HepG2 (cell line): ENCODE measurements around the gene ARL2. TPM values are rescaled to one million over a fixed set of nuclear protein-coding genes. Genes with fewer than 3 reads are reported as not detected.

Experiments used
- CENPX ChIP-seq: sonication (generic); formaldehyde crosslinking; IDR thresholded peaks from 2 replicates; pipeline ENCODE4 v1.9.0; 2021; ENCODE audit warnings: mild to moderate bottlenecking, missing genetic modification reagents, moderate library complexity
- ETV5 ChIP-seq: IDR thresholded peaks from 2 replicates; pipeline ENCODE4 v1.6.1; 2018; ENCODE audit warnings: missing biosample characterization, missing genetic modification reagents, inconsistent platforms, borderline replicate concordance
- KAT7 ChIP-seq: IDR thresholded peaks from 2 replicates; pipeline ENCODE4 v1.6.1; 2018; ENCODE audit warnings: borderline replicate concordance, missing compliant biosample characterization
- KLF16 ChIP-seq, 2 experiments: sonication (generic) in 1 of 2; formaldehyde crosslinking in 1 of 2; IDR thresholded peaks; 2 replicates each; pipeline versions ENCODE4 v1.6.1 to v1.8.0; 2016 to 2023; ENCODE audit warnings: missing genetic modification reagents in 2 of 2, missing compliant biosample characterization in 1 of 2
- MEIS1 ChIP-seq: sonication (generic); formaldehyde crosslinking; IDR thresholded peaks from 2 replicates; pipeline ENCODE4 v1.9.0; 2021; ENCODE audit warnings: mild to moderate bottlenecking, missing genetic modification reagents, moderate library complexity, borderline replicate concordance
- PCBP1 ChIP-seq: fragments of 200-400 bp; formaldehyde crosslinking; IDR thresholded peaks from 2 replicates; pipeline ENCODE4 v1.6.1; 2017; ENCODE audit warnings: mild to moderate bottlenecking, low read depth, low read length, borderline replicate concordance
- RXRB ChIP-seq: IDR thresholded peaks from 2 replicates; pipeline ENCODE4 v1.6.1; 2016; ENCODE audit warnings: borderline replicate concordance, missing genetic modification reagents, missing compliant biosample characterization
- TOE1 ChIP-seq: sonication (generic); formaldehyde crosslinking; IDR thresholded peaks from 2 replicates; pipeline ENCODE4 v1.4.0; 2020; ENCODE audit warnings: mild to moderate bottlenecking, missing genetic modification reagents
- ZFP41 ChIP-seq: sonication (generic); formaldehyde crosslinking; IDR thresholded peaks from 2 replicates; pipeline ENCODE4 v1.4.0; 2020; ENCODE audit warnings: mild to moderate bottlenecking, missing genetic modification reagents, borderline replicate concordance
- ZNF256 ChIP-seq: sonication (generic); formaldehyde crosslinking; conservative IDR thresholded peaks from 2 replicates; pipeline ENCODE4 v1.4.0; 2020; ENCODE audit warnings: missing genetic modification reagents
- ZNF326 ChIP-seq: sonication (generic); formaldehyde crosslinking; IDR thresholded peaks from 2 replicates; pipeline ENCODE4 v1.4.0; 2020; ENCODE audit warnings: missing genetic modification reagents, borderline replicate concordance
- ZNF331 ChIP-seq: sonication (generic); formaldehyde crosslinking; IDR thresholded peaks from 2 replicates; pipeline ENCODE4 v1.4.0; 2020; ENCODE audit warnings: missing genetic modification reagents
- ZNF430 ChIP-seq: sonication (generic); formaldehyde crosslinking; IDR thresholded peaks from 2 replicates; pipeline ENCODE4 v1.9.0; 2021; ENCODE audit warnings: mild to moderate bottlenecking, missing genetic modification reagents
- ZNF460 ChIP-seq: sonication (generic); formaldehyde crosslinking; IDR thresholded peaks from 2 replicates; pipeline ENCODE4 v1.5.1; 2020; ENCODE audit warnings: missing genetic modification reagents, mild to moderate bottlenecking, borderline replicate concordance
- ZNF547 ChIP-seq: sonication (generic); formaldehyde crosslinking; IDR thresholded peaks from 2 replicates; pipeline ENCODE4 v1.5.1; 2020; ENCODE audit warnings: mild to moderate bottlenecking, missing genetic modification reagents
- ZNF577 ChIP-seq: sonication (generic); formaldehyde crosslinking; IDR thresholded peaks from 2 replicates; pipeline ENCODE4 v1.4.0; 2020; ENCODE audit warnings: mild to moderate bottlenecking, low read depth, missing genetic modification reagents, borderline replicate concordance
- ZNF615 ChIP-seq: sonication (generic); formaldehyde crosslinking; IDR thresholded peaks from 2 replicates; pipeline ENCODE4 v1.5.0; 2020; ENCODE audit warnings: mild to moderate bottlenecking, missing genetic modification reagents, borderline replicate concordance
- ZNF780A ChIP-seq: sonication (generic); formaldehyde crosslinking; IDR thresholded peaks from 2 replicates; pipeline ENCODE4 v1.8.0; 2022; ENCODE audit warnings: mild to moderate bottlenecking, missing genetic modification reagents, moderate library complexity
- polyA plus RNA-seq, 8 experiments: library from polyadenylated mRNA; depleted of rRNA in 3 of 8; stranded (reverse) in 7 of 8; unstranded in 1 of 8; fragments of >200 nt; fragmentation: Illumina TruSeq in 4 of 8; extraction: Trizol in 4 of 8; gene quantifications; 2 replicates each; pipeline versions ENCODE4 v1.2.1 to v1.2.3, GENCODE V29; 2011 to 2016; ENCODE audit warnings: low read depth in 4 of 8, missing spikeins in 1 of 8, mixed read lengths in 1 of 8; ENCODE audit not compliant: insufficient read depth in 1 of 8
- total RNA-seq, 5 experiments: library from RNA; depleted of rRNA; stranded (reverse); fragments of >200 nt; fragmentation: Illumina TruSeq; extraction: Trizol; gene quantifications; 2 replicates each; pipeline ENCODE4 v1.2.3, GENCODE V29; 2016; ENCODE audit warnings: low read depth in 1 of 5
- TF ChIP-seq, protein P1 (sequence below): sonication (generic); formaldehyde crosslinking; IDR thresholded peaks from 2 replicates; pipeline ENCODE4 v1.5.1; 2020; ENCODE audit warnings: missing genetic modification reagents, mild to moderate bottlenecking, borderline replicate concordance
- TF ChIP-seq, protein P2 (sequence below): IDR thresholded peaks from 2 replicates; pipeline ENCODE4 v1.6.1; 2016; ENCODE audit warnings: missing compliant biosample characterization, missing genetic modification reagents, borderline replicate concordance
- TF ChIP-seq, protein P3 (sequence below), 2 experiments: IDR thresholded peaks; 2 replicates each; pipeline ENCODE4 v1.6.1; 2011 to 2012; ENCODE audit warnings: low read length in 2 of 2, borderline replicate concordance in 1 of 2, low read depth in 1 of 2, mild to moderate bottlenecking in 1 of 2, moderate library complexity in 1 of 2

The ARL2 gene
- total and polyA plus RNA-seq, 2 of the 13 experiments (the other 11 are each of a cell fraction or from before 2014, with no cell fraction given) = 82.9 to 84.4 TPM

DNA sequence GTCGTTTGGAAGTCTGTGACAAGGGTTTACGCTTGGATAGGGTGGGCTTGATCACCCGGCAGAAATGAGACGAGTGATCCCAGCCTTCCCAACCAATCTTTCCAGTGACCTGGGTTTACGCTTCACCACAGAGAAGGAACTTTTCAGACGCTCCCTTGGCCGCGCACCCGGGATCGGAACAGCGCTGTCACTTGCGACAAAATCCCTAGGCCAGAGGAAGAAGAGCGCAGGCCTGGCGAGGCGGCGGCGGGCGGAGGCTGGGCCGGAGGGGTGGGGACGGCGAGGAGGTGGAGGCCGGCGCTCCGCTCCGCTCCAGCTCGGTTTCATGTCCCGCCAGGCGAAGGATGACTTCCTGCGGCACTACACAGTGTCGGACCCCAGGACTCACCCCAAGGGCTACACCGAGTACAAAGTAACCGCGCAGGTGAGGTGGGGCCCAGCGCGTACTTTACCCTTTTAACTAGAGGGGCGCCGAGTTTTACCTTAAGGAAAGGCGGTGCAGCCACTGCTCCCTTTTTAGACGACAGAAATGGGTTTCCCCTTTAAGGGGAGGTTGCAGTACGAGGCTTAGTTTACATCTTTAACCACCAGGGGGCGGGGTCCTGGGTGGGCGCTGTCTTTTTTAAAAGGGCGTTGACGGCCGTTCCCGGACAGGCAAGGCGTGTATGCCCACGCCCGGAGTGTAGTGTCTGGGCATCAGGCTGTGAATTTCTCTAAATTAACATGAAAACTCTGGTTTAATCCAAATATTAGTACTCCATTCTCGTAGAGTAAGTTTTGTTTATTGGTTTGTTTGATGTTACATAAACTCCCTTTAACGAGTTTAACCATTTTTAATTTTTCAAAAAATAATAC lies 13.5 kb downstream of the ARL2 start, which contains the start of gene SNX15 (continued):
- TF ChIP-seq ZNF460 (CRISPR knock-in tag) (no peak; the same call in 1 of the 2 replicates), ZNF577 (CRISPR knock-in tag) (no peak), ZNF615 (CRISPR knock-in tag) (no peak), KLF16 (CRISPR knock-in tag; IDR thresholded peaks at IDR 0.05) (peak in 1 of 2 experiments; percentile 55; a peak in 1 of 4 replicates), ETV5 (CRISPR knock-in tag) (no peak), ZNF256 (CRISPR knock-in tag) (no peak), ZFP41 (CRISPR knock-in tag) (peak; percentile 64; the same call in 1 of the 2 replicates), RXRB (CRISPR knock-in tag) (0 out of 2 replicates have a peak, but pooled peaks have one; percentile 47), CENPX (CRISPR knock-in tag) (no peak), ZNF326 (CRISPR knock-in tag) (no peak), KAT7 (CRISPR knock-in tag) (no peak), ZNF331 (CRISPR knock-in tag) (peak; percentile 58), PCBP1 (no peak), TOE1 (CRISPR knock-in tag) (no peak), ZNF430 (peak; percentile 85; the same call in 1 of the 2 replicates), MEIS1 (CRISPR knock-in tag) (no peak), ZNF780A (CRISPR knock-in tag) (no peak), ZNF547 (peak; percentile 24; the same call in 1 of the 2 replicates)
- TF ChIP-seq, protein P1, sequence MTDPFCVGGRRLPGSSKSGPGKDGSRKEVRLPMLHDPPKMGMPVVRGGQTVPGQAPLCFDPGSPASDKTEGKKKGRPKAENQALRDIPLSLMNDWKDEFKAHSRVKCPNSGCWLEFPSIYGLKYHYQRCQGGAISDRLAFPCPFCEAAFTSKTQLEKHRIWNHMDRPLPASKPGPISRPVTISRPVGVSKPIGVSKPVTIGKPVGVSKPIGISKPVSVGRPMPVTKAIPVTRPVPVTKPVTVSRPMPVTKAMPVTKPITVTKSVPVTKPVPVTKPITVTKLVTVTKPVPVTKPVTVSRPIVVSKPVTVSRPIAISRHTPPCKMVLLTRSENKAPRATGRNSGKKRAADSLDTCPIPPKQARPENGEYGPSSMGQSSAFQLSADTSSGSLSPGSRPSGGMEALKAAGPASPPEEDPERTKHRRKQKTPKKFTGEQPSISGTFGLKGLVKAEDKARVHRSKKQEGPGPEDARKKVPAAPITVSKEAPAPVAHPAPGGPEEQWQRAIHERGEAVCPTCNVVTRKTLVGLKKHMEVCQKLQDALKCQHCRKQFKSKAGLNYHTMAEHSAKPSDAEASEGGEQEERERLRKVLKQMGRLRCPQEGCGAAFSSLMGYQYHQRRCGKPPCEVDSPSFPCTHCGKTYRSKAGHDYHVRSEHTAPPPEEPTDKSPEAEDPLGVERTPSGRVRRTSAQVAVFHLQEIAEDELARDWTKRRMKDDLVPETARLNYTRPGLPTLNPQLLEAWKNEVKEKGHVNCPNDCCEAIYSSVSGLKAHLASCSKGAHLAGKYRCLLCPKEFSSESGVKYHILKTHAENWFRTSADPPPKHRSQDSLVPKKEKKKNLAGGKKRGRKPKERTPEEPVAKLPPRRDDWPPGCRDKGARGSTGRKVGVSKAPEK (CRISPR knock-in tag) = no peak
- TF ChIP-seq, protein P2, sequence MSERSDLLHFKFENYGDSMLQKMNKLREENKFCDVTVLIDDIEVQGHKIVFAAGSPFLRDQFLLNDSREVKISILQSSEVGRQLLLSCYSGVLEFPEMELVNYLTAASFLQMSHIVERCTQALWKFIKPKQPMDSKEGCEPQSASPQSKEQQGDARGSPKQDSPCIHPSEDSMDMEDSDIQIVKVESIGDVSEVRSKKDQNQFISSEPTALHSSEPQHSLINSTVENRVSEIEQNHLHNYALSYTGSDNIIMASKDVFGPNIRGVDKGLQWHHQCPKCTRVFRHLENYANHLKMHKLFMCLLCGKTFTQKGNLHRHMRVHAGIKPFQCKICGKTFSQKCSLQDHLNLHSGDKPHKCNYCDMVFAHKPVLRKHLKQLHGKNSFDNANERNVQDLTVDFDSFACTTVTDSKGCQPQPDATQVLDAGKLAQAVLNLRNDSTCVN = no peak
- TF ChIP-seq, protein P3, sequence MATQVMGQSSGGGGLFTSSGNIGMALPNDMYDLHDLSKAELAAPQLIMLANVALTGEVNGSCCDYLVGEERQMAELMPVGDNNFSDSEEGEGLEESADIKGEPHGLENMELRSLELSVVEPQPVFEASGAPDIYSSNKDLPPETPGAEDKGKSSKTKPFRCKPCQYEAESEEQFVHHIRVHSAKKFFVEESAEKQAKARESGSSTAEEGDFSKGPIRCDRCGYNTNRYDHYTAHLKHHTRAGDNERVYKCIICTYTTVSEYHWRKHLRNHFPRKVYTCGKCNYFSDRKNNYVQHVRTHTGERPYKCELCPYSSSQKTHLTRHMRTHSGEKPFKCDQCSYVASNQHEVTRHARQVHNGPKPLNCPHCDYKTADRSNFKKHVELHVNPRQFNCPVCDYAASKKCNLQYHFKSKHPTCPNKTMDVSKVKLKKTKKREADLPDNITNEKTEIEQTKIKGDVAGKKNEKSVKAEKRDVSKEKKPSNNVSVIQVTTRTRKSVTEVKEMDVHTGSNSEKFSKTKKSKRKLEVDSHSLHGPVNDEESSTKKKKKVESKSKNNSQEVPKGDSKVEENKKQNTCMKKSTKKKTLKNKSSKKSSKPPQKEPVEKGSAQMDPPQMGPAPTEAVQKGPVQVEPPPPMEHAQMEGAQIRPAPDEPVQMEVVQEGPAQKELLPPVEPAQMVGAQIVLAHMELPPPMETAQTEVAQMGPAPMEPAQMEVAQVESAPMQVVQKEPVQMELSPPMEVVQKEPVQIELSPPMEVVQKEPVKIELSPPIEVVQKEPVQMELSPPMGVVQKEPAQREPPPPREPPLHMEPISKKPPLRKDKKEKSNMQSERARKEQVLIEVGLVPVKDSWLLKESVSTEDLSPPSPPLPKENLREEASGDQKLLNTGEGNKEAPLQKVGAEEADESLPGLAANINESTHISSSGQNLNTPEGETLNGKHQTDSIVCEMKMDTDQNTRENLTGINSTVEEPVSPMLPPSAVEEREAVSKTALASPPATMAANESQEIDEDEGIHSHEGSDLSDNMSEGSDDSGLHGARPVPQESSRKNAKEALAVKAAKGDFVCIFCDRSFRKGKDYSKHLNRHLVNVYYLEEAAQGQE (IDR thresholded peaks at IDR 0.05; ENCODE audit: borderline replicate concordance in 1 of 2, low read depth in 1 of 2, low read length in 2 of 2) = no peak
